HCT116 (cell line): ENCODE data around the gene GALT. TPM values are rescaled to one million over a fixed set of nuclear protein-coding genes. Genes with fewer than 3 reads are reported as not detected.

Experiments used
- ATAC-seq: fragments of 200-7000 bp; cut with Tn5 transposase; 2 replicates; pipeline ENCODE4 v1.9.1; 2020; ENCODE audit warnings: mild to moderate bottlenecking, moderate library complexity
- BruUV-seq: library from RNA; stranded (reverse); fragments of 400-500 nt; replicated peaks from 2 replicates; lab custom pipeline; 2021; lab: Mats Ljungman, UMichigan
- CTCF ChIA-PET: fragments of 300-600 bp; sonication (Branson Sonifier 250); formaldehyde crosslinking; loops from one replicate; lab custom pipeline; 2021; ENCODE audit warnings: antibody characterized with exemption; lab: Charles Lee
- POLR2A ChIA-PET: fragments of 300-600, 350-600 bp; sonication (Branson Sonifier 250); formaldehyde crosslinking; loops from one replicate; lab custom pipeline; 2021; ENCODE audit warnings: antibody characterized with exemption; lab: Charles Lee
- RAD21 ChIA-PET, 2 experiments: fragments of 300-600 bp; sonication (Branson Sonifier 250); formaldehyde crosslinking; loops; one replicate each; lab custom pipeline; 2023; ENCODE audit warnings: low total read pairs in 2 of 2; ENCODE audit not compliant: uncharacterized antibody in 2 of 2, unreplicated experiment in 2 of 2, low non-redundant PET in 1 of 2; lab: Charles Lee
- DNase-seq: peaks from one replicate; pipeline ENCODE4 v3.0.0-alpha.2; 2010; ENCODE audit warnings: low read depth, low spot score
- H2AFZ ChIP-seq: fragments of 200-600 bp; shearing (Covaris generic), sonication (generic); 2 replicates; pipeline ENCODE4 v1.6.1; 2017; ENCODE audit warnings: low read depth, mixed run types, mixed read lengths, antibody characterized with exemption, low read length; ENCODE audit not compliant: poor library complexity, severe bottlenecking
- H3K27ac ChIP-seq: 2 replicates; pipeline ENCODE4 v1.5.1; 2012; ENCODE audit warnings: low read depth, low read length
- H3K27me3 ChIP-seq: fragments of 200-600 bp; sonication (generic); 2 replicates; pipeline ENCODE4 v1.6.1; 2016; ENCODE audit warnings: mixed run types, low read length, mixed read lengths; ENCODE audit not compliant: insufficient read depth
- H3K36me3 ChIP-seq, 2 experiments: fragments of 200-500 bp in 1 of 2; fragments of 200-600 bp in 1 of 2; sonication (Bioruptor generic) in 1 of 2; sonication (generic) in 1 of 2; 2 replicates each; pipeline versions ENCODE4 v1.5.1 to v1.6.1; 2014 to 2016; ENCODE audit warnings: low read length in 2 of 2, inconsistent platforms in 1 of 2, mixed read lengths in 1 of 2, mixed run types in 1 of 2; ENCODE audit not compliant: insufficient read depth in 2 of 2, control insufficient read depth in 1 of 2
- H3K4me1 ChIP-seq, 2 experiments: fragments of 200-600 bp in 1 of 2; sonication (generic) in 1 of 2; 2 replicates each; pipeline versions ENCODE4 v1.5.1 to v1.6.1; 2012 to 2017; ENCODE audit warnings: low read length in 2 of 2, inconsistent platforms in 1 of 2, mild to moderate bottlenecking in 1 of 2, mixed read lengths in 1 of 2, mixed run types in 1 of 2, moderate library complexity in 1 of 2; ENCODE audit not compliant: insufficient read depth in 2 of 2, control insufficient read depth in 1 of 2
- H3K4me2 ChIP-seq: fragments of 200-600 bp; sonication (generic); 2 replicates; pipeline ENCODE4 v1.6.1; 2017; ENCODE audit warnings: mixed run types, low read length, mixed read lengths
- H3K4me3 ChIP-seq, 2 experiments: fragments of 200-600 bp in 1 of 2; sonication (generic) in 1 of 2; replicated peaks in 1 of 2; 2 replicates each; pipeline ENCODE4 v1.5.1; 2011 to 2016; ENCODE audit warnings: low read length in 2 of 2, control low read depth in 1 of 2, low read depth in 1 of 2, mild to moderate bottlenecking in 1 of 2, mixed read lengths in 1 of 2, mixed run types in 1 of 2
- H3K79me2 ChIP-seq: fragments of 200-600 bp; sonication (generic); 2 replicates; pipeline ENCODE4 v1.6.1; 2017; ENCODE audit warnings: mild to moderate bottlenecking, mixed run types, low read length, moderate library complexity, mixed read lengths; ENCODE audit not compliant: insufficient read depth
- H3K9ac ChIP-seq: fragments of 200-600 bp; sonication (generic); 2 replicates; pipeline ENCODE4 v1.6.1; 2016; ENCODE audit warnings: low read length, mixed read lengths
- H3K9me2 ChIP-seq: fragments of 200-600 bp; sonication (generic), shearing (Covaris generic); 2 replicates; pipeline ENCODE4 v1.6.1; 2017; ENCODE audit warnings: mixed run types, mild to moderate bottlenecking, moderate library complexity; ENCODE audit not compliant: insufficient read depth
- H3K9me3 ChIP-seq, 2 experiments: fragments of 200-500 bp in 1 of 2; fragments of 200-600 bp in 1 of 2; sonication (Bioruptor generic) in 1 of 2; sonication (generic) in 1 of 2; 2 replicates each; pipeline ENCODE4 v1.6.1; 2014 to 2017; ENCODE audit warnings: low read length in 2 of 2, mixed read lengths in 2 of 2, inconsistent platforms in 1 of 2, low read depth in 1 of 2, mild to moderate bottlenecking in 1 of 2, mixed run types in 1 of 2, moderate library complexity in 1 of 2; ENCODE audit not compliant: control insufficient read depth in 1 of 2, insufficient read depth in 1 of 2
- H4K20me1 ChIP-seq: fragments of 200-600 bp; sonication (generic), shearing (Covaris generic); 2 replicates; pipeline ENCODE4 v1.6.1; 2017; ENCODE audit warnings: mixed run types, mild to moderate bottlenecking, moderate library complexity; ENCODE audit not compliant: insufficient read depth
- EZH2 ChIP-seq: fragments of 200-600 bp; sonication (generic); IDR thresholded peaks from 2 replicates; pipeline ENCODE4 v1.6.1; 2017; ENCODE audit warnings: antibody characterized with exemption, mixed run types
- JUND ChIP-seq: IDR thresholded peaks from 2 replicates; pipeline ENCODE4 v1.6.1; 2012
- POLR2A ChIP-seq: IDR thresholded peaks from 2 replicates; pipeline ENCODE4 v1.7.0; 2011; ENCODE audit warnings: borderline replicate concordance; ENCODE audit not compliant: insufficient read depth, insufficient read length; ENCODE audit errors: extremely low read depth
- POLR2AphosphoS5 ChIP-seq: IDR thresholded peaks from 2 replicates; pipeline ENCODE4 v1.6.1; 2011; ENCODE audit warnings: mild to moderate bottlenecking, low read depth, low read length, moderate library complexity
- RAD21 ChIP-seq: IDR thresholded peaks from 2 replicates; pipeline ENCODE4 v1.6.1; 2012; ENCODE audit warnings: low read depth, mild to moderate bottlenecking
- SP1 ChIP-seq: IDR thresholded peaks from 2 replicates; pipeline ENCODE4 v1.6.1; 2012; ENCODE audit warnings: low read depth
- SRF ChIP-seq: IDR thresholded peaks from 2 replicates; pipeline ENCODE4 v1.6.1; 2012; ENCODE audit warnings: low read depth
- ZNF274 ChIP-seq: fragments of 200-500 bp; sonication (Bioruptor generic); IDR thresholded peaks from 2 replicates; pipeline ENCODE4 v1.6.1; 2014; ENCODE audit warnings: mild to moderate bottlenecking, low read depth, low read length, inconsistent platforms
- intact Hi-C: fragments of 100-400 bp; cut with micrococcal nuclease; formaldehyde crosslinking; loops from 2 replicates; pipeline ENCODE4 v1.10.0; 2022
- total RNA-seq: library from RNA; stranded (reverse); gene quantifications from one replicate; pipeline ENCODE4 v1.2.1, GENCODE V29; 2021; ENCODE audit not compliant: unreplicated experiment
- TF ChIP-seq, protein P1 (sequence below): IDR thresholded peaks from 2 replicates; pipeline ENCODE4 v1.6.1; 2012
- TF ChIP-seq, protein P2 (sequence below), 3 experiments: fragments of 200-600 bp in 1 of 3; sonication (generic) in 1 of 3; IDR thresholded peaks in 2 of 3; conservative IDR thresholded peaks in 1 of 3; 2 replicates each; pipeline ENCODE4 v1.5.1; 2012 to 2017; ENCODE audit warnings: low read depth in 2 of 3, low read length in 2 of 3, antibody characterized with exemption in 1 of 3, borderline replicate concordance in 1 of 3, control low read depth in 1 of 3, mild to moderate bottlenecking in 1 of 3, mixed read lengths in 1 of 3, mixed run types in 1 of 3, moderate library complexity in 1 of 3; ENCODE audit not compliant: insufficient read depth in 1 of 3
- TF ChIP-seq, protein P3 (sequence below): IDR thresholded peaks from 2 replicates; pipeline ENCODE4 v1.6.1; 2012; ENCODE audit warnings: low read depth

Gene GALT
- total RNA-seq, 1 experiment from 2014 or later = 28.2 TPM

DNA sequence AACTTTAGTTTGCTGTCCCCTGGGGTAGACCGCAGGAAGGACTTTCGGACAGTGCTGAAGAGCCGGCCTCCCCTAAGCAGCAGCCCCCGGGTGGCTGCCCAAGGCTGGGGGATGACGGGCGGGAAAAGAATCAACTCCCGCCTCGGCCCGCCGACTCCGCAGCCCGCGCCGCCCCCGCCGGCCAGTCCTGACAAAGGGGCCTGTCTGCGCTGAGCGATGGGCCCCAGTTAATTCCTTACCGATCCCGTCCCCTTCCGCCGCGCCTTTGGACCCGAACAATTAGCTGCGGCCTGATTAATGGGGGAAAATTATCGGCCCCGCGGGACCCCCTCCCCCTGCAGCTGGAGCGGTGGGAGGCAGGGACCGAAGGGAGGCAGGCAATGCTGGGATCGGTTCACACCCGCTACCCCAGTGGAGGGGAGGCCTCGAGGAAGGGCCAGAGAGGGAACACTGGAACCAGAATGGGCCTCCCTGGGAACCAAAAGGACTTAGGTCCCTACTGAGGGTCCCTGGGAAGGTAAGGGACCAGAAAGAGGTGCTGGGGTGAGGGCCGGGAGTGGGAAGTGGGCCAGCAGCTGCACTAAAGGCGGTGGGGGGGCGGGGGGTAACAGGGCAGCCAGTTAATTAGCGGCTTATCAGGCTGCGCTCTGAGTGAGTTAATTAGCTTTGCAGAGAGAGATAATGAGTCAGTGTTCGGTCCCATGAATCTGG, 21.8 kb upstream of the GALT start:
- Histone ChIP-seq H3K9me3 (no peaks in the 10 kb centered on the region), H3K36me3 (no peaks in the 10 kb centered on the region), H3K27me3 (peaks cover 8% of the 10 kb centered on the region; the same call in 1 of the 2 replicates), H3K4me2 (no peak overlapping the region), H3K79me2 (0 out of 2 replicates have a peak, but pooled peaks cover 3% of the 10 kb centered on the region), H3K27ac (no peak overlapping the region), H3K4me3 (no peak overlapping the region), H2AFZ (no peak overlapping the region), H3K9ac (no peak overlapping the region), H3K4me1 (peaks cover 7 to 19% of the 10 kb centered on the region in 2 experiments), H3K9me2 (no peaks in the 10 kb centered on the region), H4K20me1 (no peaks in the 10 kb centered on the region)
- TF ChIP-seq, protein P1, sequence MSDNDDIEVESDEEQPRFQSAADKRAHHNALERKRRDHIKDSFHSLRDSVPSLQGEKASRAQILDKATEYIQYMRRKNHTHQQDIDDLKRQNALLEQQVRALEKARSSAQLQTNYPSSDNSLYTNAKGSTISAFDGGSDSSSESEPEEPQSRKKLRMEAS = no peak
- TF ChIP-seq SP1 = no peak
- TF ChIP-seq ZNF274 = no peak
- TF ChIP-seq, protein P2, sequence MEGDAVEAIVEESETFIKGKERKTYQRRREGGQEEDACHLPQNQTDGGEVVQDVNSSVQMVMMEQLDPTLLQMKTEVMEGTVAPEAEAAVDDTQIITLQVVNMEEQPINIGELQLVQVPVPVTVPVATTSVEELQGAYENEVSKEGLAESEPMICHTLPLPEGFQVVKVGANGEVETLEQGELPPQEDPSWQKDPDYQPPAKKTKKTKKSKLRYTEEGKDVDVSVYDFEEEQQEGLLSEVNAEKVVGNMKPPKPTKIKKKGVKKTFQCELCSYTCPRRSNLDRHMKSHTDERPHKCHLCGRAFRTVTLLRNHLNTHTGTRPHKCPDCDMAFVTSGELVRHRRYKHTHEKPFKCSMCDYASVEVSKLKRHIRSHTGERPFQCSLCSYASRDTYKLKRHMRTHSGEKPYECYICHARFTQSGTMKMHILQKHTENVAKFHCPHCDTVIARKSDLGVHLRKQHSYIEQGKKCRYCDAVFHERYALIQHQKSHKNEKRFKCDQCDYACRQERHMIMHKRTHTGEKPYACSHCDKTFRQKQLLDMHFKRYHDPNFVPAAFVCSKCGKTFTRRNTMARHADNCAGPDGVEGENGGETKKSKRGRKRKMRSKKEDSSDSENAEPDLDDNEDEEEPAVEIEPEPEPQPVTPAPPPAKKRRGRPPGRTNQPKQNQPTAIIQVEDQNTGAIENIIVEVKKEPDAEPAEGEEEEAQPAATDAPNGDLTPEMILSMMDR (IDR thresholded peaks at IDR 0.05 in 2 of 3, conservative IDR thresholded peaks at IDR 0.05 in 1 of 3; ENCODE audit: borderline replicate concordance in 1 of 3, insufficient read depth in 1 of 3, low read depth in 2 of 3, low read length in 2 of 3) = no peak
- TF ChIP-seq, protein P3, sequence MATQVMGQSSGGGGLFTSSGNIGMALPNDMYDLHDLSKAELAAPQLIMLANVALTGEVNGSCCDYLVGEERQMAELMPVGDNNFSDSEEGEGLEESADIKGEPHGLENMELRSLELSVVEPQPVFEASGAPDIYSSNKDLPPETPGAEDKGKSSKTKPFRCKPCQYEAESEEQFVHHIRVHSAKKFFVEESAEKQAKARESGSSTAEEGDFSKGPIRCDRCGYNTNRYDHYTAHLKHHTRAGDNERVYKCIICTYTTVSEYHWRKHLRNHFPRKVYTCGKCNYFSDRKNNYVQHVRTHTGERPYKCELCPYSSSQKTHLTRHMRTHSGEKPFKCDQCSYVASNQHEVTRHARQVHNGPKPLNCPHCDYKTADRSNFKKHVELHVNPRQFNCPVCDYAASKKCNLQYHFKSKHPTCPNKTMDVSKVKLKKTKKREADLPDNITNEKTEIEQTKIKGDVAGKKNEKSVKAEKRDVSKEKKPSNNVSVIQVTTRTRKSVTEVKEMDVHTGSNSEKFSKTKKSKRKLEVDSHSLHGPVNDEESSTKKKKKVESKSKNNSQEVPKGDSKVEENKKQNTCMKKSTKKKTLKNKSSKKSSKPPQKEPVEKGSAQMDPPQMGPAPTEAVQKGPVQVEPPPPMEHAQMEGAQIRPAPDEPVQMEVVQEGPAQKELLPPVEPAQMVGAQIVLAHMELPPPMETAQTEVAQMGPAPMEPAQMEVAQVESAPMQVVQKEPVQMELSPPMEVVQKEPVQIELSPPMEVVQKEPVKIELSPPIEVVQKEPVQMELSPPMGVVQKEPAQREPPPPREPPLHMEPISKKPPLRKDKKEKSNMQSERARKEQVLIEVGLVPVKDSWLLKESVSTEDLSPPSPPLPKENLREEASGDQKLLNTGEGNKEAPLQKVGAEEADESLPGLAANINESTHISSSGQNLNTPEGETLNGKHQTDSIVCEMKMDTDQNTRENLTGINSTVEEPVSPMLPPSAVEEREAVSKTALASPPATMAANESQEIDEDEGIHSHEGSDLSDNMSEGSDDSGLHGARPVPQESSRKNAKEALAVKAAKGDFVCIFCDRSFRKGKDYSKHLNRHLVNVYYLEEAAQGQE = no peak
- no peak for TF ChIP-seq POLR2A
- no peak for TF ChIP-seq SRF
- TF ChIP-seq EZH2 = no peak
- TF ChIP-seq POLR2AphosphoS5 = no peak
- no peak for TF ChIP-seq JUND
- TF ChIP-seq RAD21 = no peak
- ATAC-seq = no peak
- BruUV-seq = no TSS peak
- DNase-seq = no peak
- CTCF ChIA-PET = no interaction called here
- RAD21 ChIA-PET = no interaction called here
- POLR2A ChIA-PET = no interaction called here
- intact Hi-C loops = no loop called here
